CD4-positive, alpha-beta T cell treated with Interleukin-2 at 100 ng/mL for 4 hours (primary cell): ENCODE measurements around the gene LTB4R2.

Experiments used
- DNase-seq: peaks from one replicate; pipeline ENCODE4 v3.0.0-alpha.2; 2020; ENCODE audit warnings: low spot score

The LTB4R2 gene

DNA sequence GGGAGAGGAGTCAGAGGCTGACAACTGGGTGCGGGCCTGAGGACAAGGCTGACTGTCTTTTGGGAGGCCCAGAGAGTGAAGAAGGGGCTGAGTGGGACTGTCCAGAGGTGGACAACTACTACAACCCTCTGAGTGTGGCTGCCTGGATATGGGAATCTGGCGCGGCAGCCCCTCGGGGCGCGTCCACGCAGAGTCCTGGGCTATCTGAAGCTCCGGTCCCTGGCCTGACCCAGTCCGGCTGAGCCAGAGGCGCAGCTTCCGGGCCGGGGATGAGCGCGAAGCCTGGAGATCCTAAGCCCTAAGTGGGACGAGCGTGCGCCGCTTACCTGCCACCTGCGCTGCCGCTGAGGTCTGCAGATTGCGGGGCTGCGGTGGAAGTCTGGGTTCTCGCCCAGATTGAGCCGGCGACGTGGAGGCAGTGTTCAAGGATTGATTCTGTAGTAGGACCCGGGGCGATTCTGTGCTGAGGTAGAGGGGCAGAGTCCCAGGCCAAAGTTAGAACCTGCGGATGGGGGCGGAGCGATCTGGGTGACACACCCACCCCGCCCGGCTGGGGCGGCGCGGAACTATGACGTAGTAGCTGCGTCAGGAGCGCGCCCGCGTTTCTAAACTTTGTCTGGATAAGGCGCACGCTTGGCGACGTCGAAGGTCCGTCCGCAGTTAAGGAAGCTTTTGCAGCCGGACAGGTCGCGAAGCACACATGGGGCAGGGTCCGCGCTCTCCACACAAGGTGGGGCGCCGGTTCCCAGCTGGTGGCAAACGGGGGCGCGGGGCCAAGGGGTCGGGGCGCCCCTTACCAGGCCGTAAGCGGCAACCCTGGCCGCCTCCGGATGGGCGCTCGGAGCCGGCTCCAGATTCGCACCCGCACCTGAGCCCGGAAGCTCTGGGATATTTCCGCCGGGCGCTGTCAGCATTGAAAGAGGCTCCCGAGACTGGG, 10.4 kb upstream of the LTB4R2 start, which contains the start of the genes DHRS1 and NOP9:
TSS of gene DHRS1 (minus strand) at position 526 of the 937 bp plus-strand sequence. CDS start 674 bp downstream, outside the sequence.
TSS of gene NOP9 (plus strand) at position 596 of the 937 bp plus-strand sequence. CDS start at position 701, 105 bp downstream.
- peak; percentile 91 for DNase-seq

DNA sequence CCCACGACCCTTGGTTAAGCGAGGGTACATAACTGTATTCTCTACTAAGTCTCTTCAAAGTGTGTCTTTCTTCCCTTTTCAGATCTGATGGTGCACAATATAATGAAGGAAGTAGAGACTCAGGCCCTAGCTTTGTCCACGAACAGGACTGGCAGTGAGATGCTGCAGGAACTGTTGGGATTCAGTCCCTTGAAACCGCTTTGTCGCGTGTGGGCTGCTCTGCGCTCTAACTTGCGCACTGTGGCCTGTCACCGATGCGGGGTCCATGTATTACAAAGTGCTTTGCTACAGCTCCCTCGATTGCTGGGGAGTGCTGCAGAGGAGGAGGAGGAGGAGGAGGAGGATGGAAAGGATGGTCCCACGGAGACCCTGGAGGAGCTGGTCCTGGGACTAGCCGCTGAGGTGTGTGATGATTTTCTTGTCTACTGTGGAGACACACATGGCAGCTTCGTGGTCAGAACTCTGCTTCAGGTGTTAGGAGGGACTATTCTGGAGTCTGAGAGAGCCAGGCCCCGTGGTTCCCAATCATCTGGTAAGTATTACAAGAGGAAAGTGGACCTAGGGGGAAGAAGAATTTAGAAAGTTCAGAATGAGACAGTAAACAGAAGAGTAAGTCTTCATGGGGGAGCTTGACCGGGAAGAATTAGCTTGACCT, 9.5 kb upstream of the LTB4R2 start:
- no peak for DNase-seq

DNA sequence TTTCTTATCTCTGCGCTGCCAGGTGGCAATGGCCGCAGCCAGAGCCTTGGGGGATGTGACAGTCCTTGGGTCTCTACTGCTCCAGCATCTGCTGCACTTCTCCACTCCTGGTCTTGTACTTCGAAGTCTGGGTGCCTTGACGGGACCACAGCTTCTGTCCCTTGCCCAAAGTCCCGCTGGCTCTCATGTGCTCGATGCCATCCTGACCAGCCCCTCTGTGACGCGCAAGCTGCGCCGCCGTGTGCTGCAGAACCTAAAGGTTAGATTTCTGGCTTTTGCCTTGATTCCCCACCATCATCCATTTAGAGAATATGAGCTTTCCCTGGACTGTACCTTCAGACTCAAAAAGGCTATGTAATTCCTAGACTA, 5.9 kb upstream of the LTB4R2 start:
- DNase-seq = no peak

DNA sequence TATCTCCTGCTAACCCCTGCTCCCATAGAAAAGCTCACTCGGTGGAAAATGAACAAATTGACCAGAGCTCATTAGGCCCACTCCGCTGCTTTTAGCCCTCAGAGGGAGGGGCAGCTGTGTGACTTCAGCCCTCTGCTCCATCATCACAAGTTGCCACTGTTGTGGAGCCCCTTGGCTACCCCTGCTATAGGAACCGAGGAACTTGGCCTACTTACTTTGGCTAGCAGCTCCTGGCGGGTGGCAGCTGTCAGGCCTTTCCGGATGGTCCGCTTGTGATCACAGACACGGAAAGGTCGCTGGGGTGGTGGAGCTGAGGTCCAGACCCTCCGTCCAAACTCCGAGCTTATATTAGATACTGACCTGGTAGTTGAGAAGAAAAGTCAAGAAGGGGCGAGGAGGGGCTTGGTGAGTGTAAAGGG, 2.8 kb upstream of the LTB4R2 start:
- no peak for DNase-seq

DNA sequence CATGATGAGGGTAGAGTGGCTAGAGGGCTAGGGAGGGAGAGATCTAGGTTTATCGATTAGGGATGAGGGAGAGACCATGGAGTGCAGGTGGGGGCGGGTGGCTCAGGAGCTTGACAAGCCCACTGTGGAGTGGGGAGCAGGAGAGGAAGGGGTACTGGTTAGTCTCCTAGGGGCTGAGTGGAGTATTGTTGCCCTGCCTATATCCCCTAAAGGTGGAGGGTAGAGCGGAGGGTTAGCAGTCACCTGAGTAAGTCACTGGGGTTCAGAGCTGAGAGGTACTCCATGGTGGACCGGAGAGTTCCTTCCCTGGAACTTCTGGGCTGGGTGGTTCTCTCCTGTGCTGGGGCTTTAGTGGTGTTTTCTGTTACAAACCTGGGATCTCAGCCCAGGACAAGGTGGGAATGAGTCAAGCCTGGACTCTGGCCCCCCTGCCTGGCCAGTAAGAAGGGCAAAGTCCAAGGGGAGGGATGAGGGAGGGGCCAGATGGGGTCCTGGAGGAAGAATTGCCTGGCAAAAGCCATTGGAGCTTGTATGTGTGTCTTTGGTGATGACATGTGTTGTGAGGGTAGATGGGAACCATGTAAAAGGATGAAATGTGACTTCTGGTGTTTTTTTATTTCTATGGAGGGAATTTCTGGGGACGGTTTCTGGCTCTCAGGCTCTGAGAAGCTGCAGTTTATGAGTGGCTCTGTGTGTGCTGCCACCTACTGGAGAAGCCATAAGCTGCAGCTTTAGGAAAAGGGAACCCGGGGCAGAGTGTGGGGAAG, 2.2 kb upstream of the LTB4R2 start, which contains the start of gene CIDEB:
TSS of gene CIDEB (minus strand) at position 403 of the 767 bp plus-strand sequence. CDS start at position 284, 119 bp downstream.
- peak; percentile 74 for DNase-seq

DNA sequence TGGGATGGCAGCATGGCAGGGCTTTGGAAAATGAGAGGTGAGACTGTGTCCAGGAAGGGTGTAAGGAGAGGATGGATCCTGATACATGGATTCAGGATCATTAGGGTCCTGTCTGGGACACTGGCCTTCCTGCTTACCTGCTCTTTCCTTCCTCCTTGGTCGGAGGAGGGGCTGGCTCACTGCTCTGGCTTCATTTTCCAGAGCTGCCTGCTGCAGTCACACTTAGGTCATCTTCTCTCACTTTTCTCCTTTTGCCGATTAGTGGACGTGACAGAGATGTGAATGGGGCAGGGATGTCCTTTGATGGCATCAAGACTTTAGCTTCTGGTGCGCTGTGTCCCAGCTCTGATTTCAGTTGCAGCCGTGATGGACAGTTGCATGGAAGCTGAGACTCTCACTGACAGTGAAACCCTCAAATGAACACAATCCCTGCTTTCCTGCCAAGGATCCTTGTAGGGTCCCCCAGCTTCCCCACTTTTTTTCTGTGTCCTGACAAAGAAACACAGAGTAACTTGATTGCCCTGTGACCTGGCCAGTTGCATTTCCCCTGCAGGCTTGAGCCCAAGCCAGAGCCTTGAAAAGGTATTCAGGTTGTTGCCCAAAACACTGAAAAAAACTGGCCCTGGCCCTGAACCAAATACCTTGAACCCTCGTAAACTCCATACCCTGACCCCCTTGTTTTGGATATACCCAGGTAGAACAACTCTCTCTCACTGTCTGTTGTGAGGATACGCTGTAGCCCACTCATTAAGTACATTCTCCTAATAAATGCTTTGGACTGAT, 1.4 kb upstream of the LTB4R2 start:
- no peak for DNase-seq

DNA sequence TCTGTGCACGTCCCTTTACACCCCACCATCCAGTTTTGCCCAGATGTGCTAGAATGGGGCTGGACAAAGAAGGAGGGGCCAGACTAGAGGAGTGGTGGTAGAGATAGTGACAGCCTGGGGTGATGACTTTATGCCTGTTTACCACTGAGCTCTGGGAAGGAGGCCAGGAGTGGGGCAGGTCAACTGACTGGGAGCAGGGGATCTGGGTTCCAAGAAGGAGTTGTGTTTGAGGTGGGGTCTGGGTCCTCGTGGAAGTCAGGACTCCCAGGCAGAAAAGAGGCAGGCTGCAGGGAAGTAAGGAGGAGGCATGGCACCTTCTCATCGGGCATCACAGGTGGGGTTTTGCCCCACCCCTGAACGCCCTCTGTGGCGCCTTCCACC, 315 bp downstream of the LTB4R2 start:
- no peak for DNase-seq

DNA sequence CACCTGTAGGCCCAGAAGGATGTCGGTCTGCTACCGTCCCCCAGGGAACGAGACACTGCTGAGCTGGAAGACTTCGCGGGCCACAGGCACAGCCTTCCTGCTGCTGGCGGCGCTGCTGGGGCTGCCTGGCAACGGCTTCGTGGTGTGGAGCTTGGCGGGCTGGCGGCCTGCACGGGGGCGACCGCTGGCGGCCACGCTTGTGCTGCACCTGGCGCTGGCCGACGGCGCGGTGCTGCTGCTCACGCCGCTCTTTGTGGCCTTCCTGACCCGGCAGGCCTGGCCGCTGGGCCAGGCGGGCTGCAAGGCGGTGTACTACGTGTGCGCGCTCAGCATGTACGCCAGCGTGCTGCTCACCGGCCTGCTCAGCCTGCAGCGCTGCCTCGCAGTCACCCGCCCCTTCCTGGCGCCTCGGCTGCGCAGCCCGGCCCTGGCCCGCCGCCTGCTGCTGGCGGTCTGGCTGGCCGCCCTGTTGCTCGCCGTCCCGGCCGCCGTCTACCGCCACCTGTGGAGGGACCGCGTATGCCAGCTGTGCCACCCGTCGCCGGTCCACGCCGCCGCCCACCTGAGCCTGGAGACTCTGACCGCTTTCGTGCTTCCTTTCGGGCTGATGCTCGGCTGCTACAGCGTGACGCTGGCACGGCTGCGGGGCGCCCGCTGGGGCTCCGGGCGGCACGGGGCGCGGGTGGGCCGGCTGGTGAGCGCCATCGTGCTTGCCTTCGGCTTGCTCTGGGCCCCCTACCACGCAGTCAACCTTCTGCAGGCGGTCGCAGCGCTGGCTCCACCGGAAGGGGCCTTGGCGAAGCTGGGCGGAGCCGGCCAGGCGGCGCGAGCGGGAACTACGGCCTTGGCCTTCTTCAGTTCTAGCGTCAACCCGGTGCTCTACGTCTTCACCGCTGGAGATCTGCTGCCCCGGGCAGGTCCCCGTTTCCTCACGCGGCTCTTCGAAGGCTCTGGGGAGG, 985 bp downstream of the LTB4R2 start, which contains the start of gene LTB4R:
TSS of gene LTB4R (plus strand) at position 857 of the 959 bp plus-strand sequence. CDS start 4,150 bp downstream, outside the sequence.
- peak; percentile 72 for DNase-seq

DNA sequence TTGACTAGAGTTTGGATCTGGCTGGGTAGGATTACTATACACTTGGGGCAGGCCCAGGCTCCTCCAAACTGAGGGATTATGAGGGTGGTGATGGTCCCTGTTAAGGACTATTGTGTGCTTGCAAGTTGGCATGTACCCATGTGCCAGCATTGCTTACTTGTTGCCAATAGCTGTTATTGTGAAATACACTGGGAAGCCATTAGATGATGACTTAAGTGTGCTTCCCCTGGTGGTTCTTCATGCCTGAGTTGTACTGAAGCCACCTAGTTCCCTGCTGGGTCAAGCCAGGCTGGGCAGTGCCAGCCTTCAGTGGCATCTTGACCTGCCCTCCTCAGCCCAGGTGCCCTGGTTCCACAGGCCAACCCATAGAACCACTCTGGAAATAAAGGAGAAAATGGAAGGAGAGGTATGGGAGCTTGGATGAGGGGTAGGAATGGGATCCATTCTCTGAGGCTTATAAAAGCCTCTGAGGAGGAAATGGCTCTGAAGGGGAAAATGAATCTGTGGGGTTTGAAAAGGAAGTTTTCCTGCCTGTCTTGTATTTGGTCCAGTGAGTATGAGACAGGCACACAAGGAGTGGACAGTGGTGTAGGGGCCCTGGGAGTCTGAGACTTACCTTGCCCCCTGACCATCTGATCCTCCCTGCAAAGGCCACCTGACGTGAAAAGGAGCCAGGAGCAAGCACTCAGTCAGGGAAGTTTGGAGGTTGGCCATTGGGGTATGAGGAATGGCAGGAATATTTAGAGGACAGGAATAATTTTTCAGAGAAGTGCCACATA, 2.1 kb downstream of the LTB4R2 start:
- DNase-seq = peak; percentile 28

DNA sequence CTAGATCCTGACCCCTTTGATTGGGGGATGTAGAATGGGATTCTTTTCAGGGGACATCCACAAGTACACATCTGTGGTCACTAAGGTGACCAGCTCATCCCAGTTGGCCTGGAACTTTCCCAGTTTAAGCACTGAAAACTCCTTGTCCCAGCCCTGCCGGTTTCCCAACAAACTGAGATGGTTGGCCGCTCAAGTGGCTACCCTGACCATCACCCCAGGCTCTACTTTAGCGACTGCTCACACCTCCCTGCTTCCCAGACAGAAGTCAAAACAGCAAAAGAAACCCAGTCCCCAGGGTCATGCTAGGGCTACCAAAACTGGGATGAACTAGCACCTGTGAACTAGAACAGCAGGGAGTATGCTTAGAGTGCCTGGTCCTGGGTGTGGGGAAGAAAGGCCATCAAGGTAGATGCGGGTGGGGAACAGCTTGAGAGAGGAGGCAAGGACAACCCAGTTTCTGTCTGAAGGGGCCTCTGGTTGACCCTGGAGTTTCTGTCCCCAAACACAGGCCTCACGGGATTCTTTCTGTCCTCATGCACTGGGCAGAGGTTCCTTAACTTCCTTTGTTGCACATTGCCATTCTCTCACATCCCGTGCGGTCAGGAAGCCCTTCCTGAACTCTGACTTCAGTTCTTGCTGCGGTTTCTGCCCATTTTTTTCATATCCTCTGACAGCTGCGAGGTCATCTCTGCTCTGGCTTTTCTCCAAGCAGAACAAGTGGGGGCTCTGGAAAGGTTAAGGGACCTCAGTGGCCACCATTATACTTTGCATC, 3.0 kb downstream of the LTB4R2 start:
- peak; percentile 40 for DNase-seq

DNA sequence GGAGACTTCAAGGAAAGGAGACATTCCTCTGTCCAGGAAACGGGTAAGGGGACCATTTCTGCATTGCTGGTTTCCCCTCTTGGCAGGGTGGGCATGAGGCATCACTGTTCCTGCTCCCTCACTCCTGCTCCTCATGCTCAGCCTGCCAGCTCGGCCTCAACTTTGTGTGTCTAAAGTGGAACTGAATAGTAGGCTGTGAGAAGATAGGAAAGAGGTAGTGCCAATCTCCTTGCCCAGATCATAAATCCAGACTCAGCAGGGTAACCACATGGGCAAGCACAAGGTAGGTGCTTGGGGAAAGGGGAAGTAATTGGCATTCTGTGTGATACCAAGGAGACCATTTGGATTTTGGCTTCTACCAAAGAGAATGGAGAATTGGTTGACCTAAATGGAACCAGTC, 4.0 kb downstream of the LTB4R2 start:
- no peak for DNase-seq

DNA sequence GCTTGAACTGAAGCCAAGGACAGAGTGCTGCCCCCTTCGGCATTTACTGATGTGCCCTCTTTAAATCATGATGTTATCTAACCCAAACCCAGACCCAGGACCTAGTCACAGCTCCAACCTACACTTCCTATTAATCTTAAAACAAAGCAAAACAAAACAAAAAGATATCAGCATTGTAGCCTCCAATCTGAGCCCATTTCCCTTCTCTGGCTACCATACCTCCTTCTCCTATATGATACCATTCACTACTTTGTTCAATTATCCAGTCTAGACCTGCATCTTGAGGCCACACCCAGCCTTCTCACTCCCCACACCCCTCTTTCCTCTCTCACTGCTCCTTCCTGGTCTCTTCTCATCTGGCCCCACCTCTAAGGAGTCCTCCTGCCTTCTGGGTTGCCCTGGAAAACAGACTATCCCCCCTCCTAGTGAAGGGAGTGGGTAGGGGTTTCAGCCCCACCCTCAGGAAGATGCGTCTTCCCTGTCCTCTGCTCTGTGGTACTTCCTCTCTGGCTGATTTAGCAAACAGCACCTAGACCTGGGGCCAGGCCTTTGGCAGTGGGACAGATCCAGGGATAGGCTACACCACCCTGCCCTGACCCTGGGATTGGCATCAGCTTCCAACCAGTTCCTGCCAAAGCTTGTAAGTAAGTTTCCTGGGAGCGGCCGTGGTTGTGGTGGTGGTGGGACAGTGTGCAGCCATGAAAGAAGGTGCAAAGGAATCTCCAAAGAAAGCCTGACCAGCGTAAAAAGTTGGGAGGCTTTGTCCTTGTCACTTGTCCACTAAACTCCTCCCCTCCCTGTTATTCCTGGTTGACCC, 4.6 kb downstream of the LTB4R2 start:
- no peak for DNase-seq

DNA sequence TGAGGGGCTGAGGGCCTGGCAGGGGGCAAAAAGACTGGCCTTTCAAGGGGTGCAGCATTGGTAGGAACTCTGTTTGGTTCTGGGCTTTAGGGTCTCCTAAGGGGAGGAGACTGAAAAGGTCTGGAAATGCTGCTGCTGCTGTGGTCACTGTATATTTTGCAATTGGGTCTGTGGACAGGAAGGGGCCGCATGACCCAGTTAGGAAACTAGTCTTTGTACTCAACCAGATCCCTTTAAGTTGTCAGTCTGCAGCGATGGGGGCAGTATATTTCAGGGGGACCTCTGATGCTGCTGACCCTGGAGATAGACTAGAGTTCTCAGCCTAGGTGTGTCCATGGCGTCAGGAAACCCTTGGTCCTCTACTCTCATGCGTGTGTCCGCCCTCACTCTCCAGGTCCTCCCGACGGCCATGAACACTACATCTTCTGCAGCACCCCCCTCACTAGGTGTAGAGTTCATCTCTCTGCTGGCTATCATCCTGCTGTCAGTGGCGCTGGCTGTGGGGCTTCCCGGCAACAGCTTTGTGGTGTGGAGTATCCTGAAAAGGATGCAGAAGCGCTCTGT, 5.4 kb downstream of the LTB4R2 start:
- no peak for DNase-seq

DNA sequence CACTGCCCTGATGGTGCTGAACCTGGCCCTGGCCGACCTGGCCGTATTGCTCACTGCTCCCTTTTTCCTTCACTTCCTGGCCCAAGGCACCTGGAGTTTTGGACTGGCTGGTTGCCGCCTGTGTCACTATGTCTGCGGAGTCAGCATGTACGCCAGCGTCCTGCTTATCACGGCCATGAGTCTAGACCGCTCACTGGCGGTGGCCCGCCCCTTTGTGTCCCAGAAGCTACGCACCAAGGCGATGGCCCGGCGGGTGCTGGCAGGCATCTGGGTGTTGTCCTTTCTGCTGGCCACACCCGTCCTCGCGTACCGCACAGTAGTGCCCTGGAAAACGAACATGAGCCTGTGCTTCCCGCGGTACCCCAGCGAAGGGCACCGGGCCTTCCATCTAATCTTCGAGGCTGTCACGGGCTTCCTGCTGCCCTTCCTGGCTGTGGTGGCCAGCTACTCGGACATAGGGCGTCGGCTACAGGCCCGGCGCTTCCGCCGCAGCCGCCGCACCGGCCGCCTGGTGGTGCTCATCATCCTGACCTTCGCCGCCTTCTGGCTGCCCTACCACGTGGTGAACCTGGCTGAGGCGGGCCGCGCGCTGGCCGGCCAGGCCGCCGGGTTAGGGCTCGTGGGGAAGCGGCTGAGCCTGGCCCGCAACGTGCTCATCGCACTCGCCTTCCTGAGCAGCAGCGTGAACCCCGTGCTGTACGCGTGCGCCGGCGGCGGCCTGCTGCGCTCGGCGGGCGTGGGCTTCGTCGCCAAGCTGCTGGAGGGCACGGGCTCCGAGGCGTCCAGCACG, 6.1 kb downstream of the LTB4R2 start:
- no peak for DNase-seq

DNA sequence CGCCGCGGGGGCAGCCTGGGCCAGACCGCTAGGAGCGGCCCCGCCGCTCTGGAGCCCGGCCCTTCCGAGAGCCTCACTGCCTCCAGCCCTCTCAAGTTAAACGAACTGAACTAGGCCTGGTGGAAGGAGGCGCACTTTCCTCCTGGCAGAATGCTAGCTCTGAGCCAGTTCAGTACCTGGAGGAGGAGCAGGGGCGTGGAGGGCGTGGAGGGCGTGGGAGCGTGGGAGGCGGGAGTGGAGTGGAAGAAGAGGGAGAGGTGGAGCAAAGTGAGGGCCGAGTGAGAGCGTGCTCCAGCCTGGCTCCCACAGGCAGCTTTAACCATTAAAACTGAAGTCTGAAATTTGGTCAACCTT, 6.6 kb downstream of the LTB4R2 start:
- DNase-seq = no peak

DNA sequence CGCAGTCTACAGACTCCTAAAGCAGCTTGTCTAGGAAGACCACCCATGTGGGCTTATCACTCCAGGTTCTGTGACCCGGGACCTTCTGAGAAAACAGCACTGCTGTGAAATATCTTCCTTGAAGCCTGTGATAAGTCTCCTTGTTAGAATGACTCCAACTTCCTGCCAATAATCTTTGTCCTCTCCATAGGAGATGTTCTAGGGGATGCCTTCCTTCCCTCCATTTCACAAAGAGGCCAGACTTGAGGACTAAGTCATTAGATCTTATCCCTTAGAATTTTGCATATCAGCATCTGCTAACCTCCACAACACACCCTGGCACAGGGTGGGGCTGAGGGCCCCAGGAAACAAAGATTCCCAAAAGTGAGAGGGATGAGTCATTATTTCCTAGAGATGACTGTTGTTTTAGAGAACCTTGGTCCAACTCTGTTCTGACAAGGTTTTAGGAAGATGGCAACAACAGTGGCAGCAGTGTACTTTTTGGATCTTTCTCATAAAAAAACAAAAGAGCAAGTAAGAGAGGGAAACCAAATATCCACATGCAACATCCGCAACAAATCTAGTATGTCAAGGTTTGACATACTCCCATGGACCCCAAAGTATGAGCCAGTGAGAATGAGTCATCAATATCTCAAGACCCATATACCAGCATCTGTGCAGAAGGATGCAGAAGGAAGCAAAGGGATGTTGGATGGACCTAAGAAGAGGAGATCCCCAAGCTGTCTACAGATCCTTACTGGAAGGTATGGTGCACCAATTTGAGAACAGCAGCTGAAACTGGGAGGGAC, 7.4 kb downstream of the LTB4R2 start:
- no peak for DNase-seq
